AG10803 (cell line): ENCODE data around the gene PKD2.
A peak's percentile ranks its signal among the peaks of the same experiment; 100 is the strongest.

ENCODE experiments used
- DNase-seq: peaks from one replicate; pipeline ENCODE4 v3.0.0; 2010; ENCODE audit warnings: low read depth
- H3K4me3 ChIP-seq: 2 replicates; pipeline ENCODE4 v1.5.1; 2011; ENCODE audit warnings: mild to moderate bottlenecking, low read length, control low read depth
- CTCF ChIP-seq: conservative IDR thresholded peaks from 2 replicates; pipeline ENCODE4 v1.5.1; 2011; ENCODE audit warnings: mild to moderate bottlenecking, low read length, control low read depth, inconsistent platforms

PKD2 gene

GRCh38 chr4:87978681-87979080, 28.8 kb upstream of the PKD2 start:
- DNase-seq: peak; percentile 11
- H3K4me3 ChIP-seq: no peak overlapping the region
- no peak for TF ChIP-seq CTCF

GRCh38 chr4:87979810-87980209, 27.6 kb upstream of the PKD2 start:
- no peak overlapping the region for H3K4me3 ChIP-seq
- no peak for DNase-seq
- no peak for TF ChIP-seq CTCF

GRCh38 chr4:87981486-87981885, 25.9 kb upstream of the PKD2 start:
- no peak overlapping the region for H3K4me3 ChIP-seq
- DNase-seq: no peak
- TF ChIP-seq CTCF: no peak

- TF ChIP-seq CTCF: no peak
- DNase-seq: no peak
- no peak overlapping the region for H3K4me3 ChIP-seq
These were observed 25.4 kb upstream of the PKD2 start for GRCh38 chr4:87982036-87982435.

GRCh38 chr4:87982446-87983010, 24.9 kb upstream of the PKD2 start:
- H3K4me3 ChIP-seq: no peak overlapping the region
- DNase-seq: peak; percentile 31
- no peak for TF ChIP-seq CTCF

GRCh38 chr4:87983996-87984395, 23.4 kb upstream of the PKD2 start:
- H3K4me3 ChIP-seq: no peak overlapping the region
- no peak for DNase-seq
- no peak for TF ChIP-seq CTCF

GRCh38 chr4:87985097-87985886, 22.1 kb upstream of the PKD2 start:
- peak; percentile 71 for TF ChIP-seq CTCF
- peak; percentile 56 for DNase-seq
- no peak overlapping the region for H3K4me3 ChIP-seq
